ENCODE measurements around the gene KCTD2. TPM values are rescaled to one million over a fixed set of nuclear protein-coding genes. Genes with fewer than 3 reads are reported as not detected.

Gene KCTD2
- total and polyA plus RNA-seq, 2 of the 13 experiments (the other 11 are each of a cell fraction or from before 2014, with no cell fraction given) = 28.3 to 32.6 TPM

DNA sequence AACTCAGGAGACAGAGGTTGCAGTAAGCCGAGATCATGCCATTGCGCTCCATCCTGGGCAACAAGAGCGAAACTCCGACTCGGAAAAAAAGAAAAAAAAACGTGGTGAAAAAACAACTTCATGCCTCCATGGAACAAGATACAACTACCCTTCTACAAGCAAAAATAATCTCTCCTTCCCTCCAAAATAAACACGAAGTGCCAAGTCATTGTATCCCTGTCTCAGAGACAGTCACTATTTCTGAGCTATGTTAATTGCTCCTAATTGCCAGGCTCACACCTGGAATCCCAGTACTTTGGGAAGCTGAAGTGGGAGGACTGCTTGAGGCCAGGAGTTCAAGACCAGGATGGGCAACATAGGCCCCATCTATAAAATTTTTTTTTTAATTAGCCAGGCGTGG lies 21.7 kb downstream of the KCTD2 start:
- ATAC-seq (no peak), DNase-seq (ENCODE audit: low spot score) (no peak), FAIRE-seq (no peak)
- Histone ChIP-seq H3K27me3 (ENCODE audit: control insufficient read depth in 1 of 2, insufficient read depth in 2 of 2, low read length in 2 of 2) (peaks cover 0 to 3% of the 10 kb centered on the region in 2 experiments; a peak in 2 of 5 replicates), H3K4me3 (replicated peaks in 1 of 3; ENCODE audit: insufficient read depth in 1 of 3, low read depth in 2 of 3, low read length in 3 of 3) (no peak overlapping the region), H3K36me3 (replicated peaks in 1 of 2; ENCODE audit: control insufficient read depth in 1 of 2, insufficient read depth in 2 of 2, low read length in 2 of 2) (peaks cover 1 to 9% of the 10 kb centered on the region in 2 experiments; a peak in 4 of 5 replicates), H3K27ac (ENCODE audit: extremely low read length, insufficient read depth, low read length) (no peak overlapping the region), H3K9me3 (ENCODE audit: low read length) (no peaks in the 10 kb centered on the region), H3K79me2 (ENCODE audit: insufficient read depth, low read length) (no peaks in the 10 kb centered on the region), H3K4me2 (ENCODE audit: low read depth, low read length) (no peak overlapping the region), H4K20me1 (ENCODE audit: insufficient read depth, low read length) (no peaks in the 10 kb centered on the region), H3K4me1 (ENCODE audit: insufficient read depth, low read length) (peaks cover 26% of the 10 kb centered on the region), H3K9ac (ENCODE audit: insufficient read depth, low read depth, low read length) (no peak overlapping the region), H2AFZ (ENCODE audit: low read length) (no peak overlapping the region)
- ChIA-PET POLR2A (interaction anchor here (0.8 to 1.5 kb wide), 2 partner anchors 45 to 57 kb away, joined by 3 read pairs; no protein-coding TSS in a partner anchor), CTCF (ENCODE audit: low intra/inter-chr PET ratio, low total read pairs) (interaction anchor here (1.6 to 1.8 kb wide), 2 partner anchors 42 to 45 kb away, joined by 6 read pairs; partner anchors contain the start of gene ARMC7)
- intact Hi-C loops (cut with micrococcal nuclease; ENCODE audit: unreplicated experiment) = loop anchor here (1.0 kb wide), 1 partner anchor 44 kb away; no protein-coding TSS in a partner anchor
- 64% methylated on average over 8 of the region's 8 CpGs for WGBS (ENCODE audit: low lambda C conversion rate)
- in situ Hi-C loops (cut with HindIII; ENCODE audit: extremely low pct_ligation_motif_present, low pct_unique_long_range_greater_than_20kb) = no loop called here
- TF ChIP-seq RFX3 (CRISPR knock-in tag; IDR thresholded peaks at IDR 0.05) = no peak
- TF ChIP-seq, protein P1, sequence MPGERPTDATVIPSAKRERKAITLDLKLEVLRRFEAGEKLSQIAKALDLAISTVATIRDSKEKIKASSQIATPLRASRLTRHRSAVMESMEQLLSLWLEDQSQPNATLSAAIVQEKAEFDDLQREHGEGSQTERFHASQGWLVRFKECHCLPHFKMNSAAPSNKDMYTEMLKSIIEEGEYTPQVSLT (CRISPR knock-in tag; IDR thresholded peaks at IDR 0.05; ENCODE audit: borderline replicate concordance, low read depth) = no peak
- TF ChIP-seq DNMT1 (CRISPR knock-in tag; IDR thresholded peaks at IDR 0.05) = no peak
- no peak for TF ChIP-seq ZNF260 (CRISPR knock-in tag; IDR thresholded peaks at IDR 0.05; ENCODE audit: borderline replicate concordance, low read depth)
- TF ChIP-seq, protein P2, sequence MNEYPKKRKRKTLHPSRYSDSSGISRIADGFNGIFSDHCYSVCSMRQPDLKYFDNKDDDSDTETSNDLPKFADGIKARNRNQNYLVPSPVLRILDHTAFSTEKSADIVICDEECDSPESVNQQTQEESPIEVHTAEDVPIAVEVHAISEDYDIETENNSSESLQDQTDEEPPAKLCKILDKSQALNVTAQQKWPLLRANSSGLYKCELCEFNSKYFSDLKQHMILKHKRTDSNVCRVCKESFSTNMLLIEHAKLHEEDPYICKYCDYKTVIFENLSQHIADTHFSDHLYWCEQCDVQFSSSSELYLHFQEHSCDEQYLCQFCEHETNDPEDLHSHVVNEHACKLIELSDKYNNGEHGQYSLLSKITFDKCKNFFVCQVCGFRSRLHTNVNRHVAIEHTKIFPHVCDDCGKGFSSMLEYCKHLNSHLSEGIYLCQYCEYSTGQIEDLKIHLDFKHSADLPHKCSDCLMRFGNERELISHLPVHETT (CRISPR knock-in tag; conservative IDR thresholded peaks at IDR 0.05) = no peak
- TF ChIP-seq, protein P3, sequence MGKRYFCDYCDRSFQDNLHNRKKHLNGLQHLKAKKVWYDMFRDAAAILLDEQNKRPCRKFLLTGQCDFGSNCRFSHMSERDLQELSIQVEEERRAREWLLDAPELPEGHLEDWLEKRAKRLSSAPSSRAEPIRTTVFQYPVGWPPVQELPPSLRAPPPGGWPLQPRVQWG (CRISPR knock-in tag; IDR thresholded peaks at IDR 0.05; ENCODE audit: borderline replicate concordance, low read depth) = no peak
- TF ChIP-seq SAP130 (CRISPR knock-in tag; IDR thresholded peaks at IDR 0.05; ENCODE audit: low read depth) = no peak
- TF ChIP-seq, protein P4, sequence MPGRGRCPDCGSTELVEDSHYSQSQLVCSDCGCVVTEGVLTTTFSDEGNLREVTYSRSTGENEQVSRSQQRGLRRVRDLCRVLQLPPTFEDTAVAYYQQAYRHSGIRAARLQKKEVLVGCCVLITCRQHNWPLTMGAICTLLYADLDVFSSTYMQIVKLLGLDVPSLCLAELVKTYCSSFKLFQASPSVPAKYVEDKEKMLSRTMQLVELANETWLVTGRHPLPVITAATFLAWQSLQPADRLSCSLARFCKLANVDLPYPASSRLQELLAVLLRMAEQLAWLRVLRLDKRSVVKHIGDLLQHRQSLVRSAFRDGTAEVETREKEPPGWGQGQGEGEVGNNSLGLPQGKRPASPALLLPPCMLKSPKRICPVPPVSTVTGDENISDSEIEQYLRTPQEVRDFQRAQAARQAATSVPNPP (CRISPR knock-in tag; IDR thresholded peaks at IDR 0.05) = no peak
- TF ChIP-seq, protein P5, sequence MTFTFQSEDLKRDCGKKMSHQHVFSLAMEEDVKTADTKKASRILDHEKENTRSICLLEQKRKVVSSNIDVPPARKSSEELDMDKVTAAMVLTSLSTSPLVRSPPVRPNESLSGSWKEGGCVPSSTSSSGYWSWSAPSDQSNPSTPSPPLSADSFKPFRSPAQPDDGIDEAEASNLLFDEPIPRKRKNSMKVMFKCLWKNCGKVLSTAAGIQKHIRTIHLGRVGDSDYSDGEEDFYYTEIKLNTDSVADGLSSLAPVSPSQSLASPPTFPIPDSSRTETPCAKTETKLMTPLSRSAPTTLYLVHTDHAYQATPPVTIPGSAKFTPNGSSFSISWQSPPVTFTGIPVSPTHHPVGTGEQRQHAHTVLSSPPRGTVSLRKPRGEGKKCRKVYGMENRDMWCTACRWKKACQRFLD (CRISPR knock-in tag; IDR thresholded peaks at IDR 0.05; ENCODE audit: borderline replicate concordance) = no peak
- no peak for TF ChIP-seq MBNL3 (CRISPR knock-in tag; conservative IDR thresholded peaks at IDR 0.05)
- TF ChIP-seq, protein P6, sequence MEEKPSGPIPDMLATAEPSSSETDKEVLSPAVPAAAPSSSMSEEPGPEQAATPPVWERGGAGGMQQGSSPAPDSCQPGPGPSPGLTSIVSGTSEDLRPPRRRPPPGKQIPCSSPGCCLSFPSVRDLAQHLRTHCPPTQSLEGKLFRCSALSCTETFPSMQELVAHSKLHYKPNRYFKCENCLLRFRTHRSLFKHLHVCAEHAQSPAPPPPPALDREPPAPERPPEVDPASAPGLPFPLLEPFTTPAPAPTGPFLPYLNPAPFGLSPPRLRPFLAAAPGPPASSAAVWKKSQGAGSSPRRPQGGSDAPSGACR (CRISPR knock-in tag; IDR thresholded peaks at IDR 0.05) = no peak
- no peak for TF ChIP-seq ZNF24 (IDR thresholded peaks at IDR 0.05)
- no peak for TF ChIP-seq SRSF9 (IDR thresholded peaks at IDR 0.05; ENCODE audit: borderline replicate concordance, insufficient read depth, low read depth, low read length, poor library complexity, severe bottlenecking)
- TF ChIP-seq NRL (CRISPR knock-in tag; IDR thresholded peaks at IDR 0.05; ENCODE audit: borderline replicate concordance) = no peak
- no peak for TF ChIP-seq SP1 (IDR thresholded peaks at IDR 0.05)
- no peak for TF ChIP-seq SP1 (CRISPR knock-in tag; IDR thresholded peaks at IDR 0.05)
- no TSS peak for BruUV-seq (replicated peaks)

Measured in HepG2 (cell line).